Measurements from ENCODE around the gene DCDC1. TPM values are rescaled to one million over a fixed set of nuclear protein-coding genes. Genes with fewer than 3 reads are reported as not detected.

The DCDC1 gene
- total RNA-seq, 1 experiment from 2014 or later, result not detected

GRCh38 chr11:31109446-31109845 lies 260.1 kb downstream of the DCDC1 start:
- DNase-seq (ENCODE audit: low read depth), result no peak

GRCh38 chr11:31107649-31108048 lies 261.9 kb downstream of the DCDC1 start:
- no peak for DNase-seq (ENCODE audit: low read depth)

GRCh38 chr11:31106968-31107576 lies 262.5 kb downstream of the DCDC1 start:
- peak; percentile 29 for DNase-seq (ENCODE audit: low read depth)

GRCh38 chr11:31106326-31106725 lies 263.2 kb downstream of the DCDC1 start:
- DNase-seq (ENCODE audit: low read depth), result no peak

- no peak for DNase-seq (ENCODE audit: low read depth)
Observed at GRCh38 chr11:31102875-31103274, 266.7 kb downstream of the DCDC1 start.

GRCh38 chr11:31102316-31102715 lies 267.2 kb downstream of the DCDC1 start:
- no peak for DNase-seq (ENCODE audit: low read depth)

GRCh38 chr11:31096191-31096805 lies 273.2 kb downstream of the DCDC1 start:
- DNase-seq (ENCODE audit: low read depth), result no peak

GRCh38 chr11:31092638-31093037 lies 276.9 kb downstream of the DCDC1 start:
- DNase-seq (ENCODE audit: low read depth), result no peak

GRCh38 chr11:31089117-31089516 lies 280.4 kb downstream of the DCDC1 start:
- DNase-seq (ENCODE audit: low read depth), result no peak

- no peak for DNase-seq (ENCODE audit: low read depth)
Observed at GRCh38 chr11:31069447-31070205, 299.9 kb downstream of the DCDC1 start.

- no peak for DNase-seq (ENCODE audit: low read depth)
Observed at GRCh38 chr11:31060880-31061279, 308.7 kb downstream of the DCDC1 start.

GRCh38 chr11:31059529-31059928 lies 310.0 kb downstream of the DCDC1 start:
- DNase-seq (ENCODE audit: low read depth), result no peak

GRCh38 chr11:31050061-31050765 lies 319.3 kb downstream of the DCDC1 start:
- DNase-seq (ENCODE audit: low read depth), result no peak

GRCh38 chr11:31045335-31045734 lies 324.2 kb downstream of the DCDC1 start:
- no peak for DNase-seq (ENCODE audit: low read depth)

GRCh38 chr11:31030138-31030792 lies 339.3 kb downstream of the DCDC1 start:
- DNase-seq (ENCODE audit: low read depth), result no peak

GRCh38 chr11:31026315-31026714 lies 343.2 kb downstream of the DCDC1 start:
- no peak for DNase-seq (ENCODE audit: low read depth)

GRCh38 chr11:31022080-31022479 lies 347.5 kb downstream of the DCDC1 start:
- no peak for DNase-seq (ENCODE audit: low read depth)

GRCh38 chr11:31019786-31020185 lies 349.8 kb downstream of the DCDC1 start:
- no peak for DNase-seq (ENCODE audit: low read depth)

GRCh38 chr11:31005202-31005601 lies 364.3 kb downstream of the DCDC1 start:
- DNase-seq (ENCODE audit: low read depth), result no peak

GRCh38 chr11:31001427-31001826 lies 368.1 kb downstream of the DCDC1 start:
- no peak for DNase-seq (ENCODE audit: low read depth)

GRCh38 chr11:31000381-31000780 lies 369.2 kb downstream of the DCDC1 start:
- DNase-seq (ENCODE audit: low read depth), result no peak

- peak; percentile 51 for DNase-seq (ENCODE audit: low read depth)
Observed at GRCh38 chr11:30992513-30992849, 377.1 kb downstream of the DCDC1 start.
